SK-N-SH treated with all-trans-retinoic acid at 6 μM for 48 hours (cell line): ENCODE measurements around the gene FECH.

ENCODE experiments used
- ARNTL ChIP-seq: fragments of 450-650 bp; formaldehyde crosslinking; IDR thresholded peaks from 2 replicates; pipeline ENCODE4 v1.5.0; 2020; ENCODE audit warnings: low read depth, mild to moderate bottlenecking, moderate library complexity, borderline replicate concordance
- CREB5 ChIP-seq: fragments of 250-450 bp; sonication (Bioruptor Pico); IDR thresholded peaks from 2 replicates; pipeline ENCODE4 v1.5.1; 2020; ENCODE audit warnings: low read depth, mild to moderate bottlenecking, moderate library complexity
- ESRRG ChIP-seq: fragments of 250-450 bp; sonication (Bioruptor Pico); IDR thresholded peaks from 2 replicates; pipeline ENCODE4 v1.6.1; 2021; ENCODE audit warnings: mild to moderate bottlenecking
- TF ChIP-seq, protein P1 (sequence below): fragments of 250-450 bp; sonication (Bioruptor Pico); IDR thresholded peaks from 2 replicates; pipeline ENCODE4 v1.8.0; 2021; ENCODE audit warnings: low read depth, mild to moderate bottlenecking, moderate library complexity, borderline replicate concordance
- TF ChIP-seq, protein P2 (sequence below): fragments of 250-450 bp; sonication (Bioruptor Pico); IDR thresholded peaks from 2 replicates; pipeline ENCODE4 v1.8.0; 2020; ENCODE audit warnings: mild to moderate bottlenecking, moderate library complexity, borderline replicate concordance

- TF ChIP-seq, protein P1, sequence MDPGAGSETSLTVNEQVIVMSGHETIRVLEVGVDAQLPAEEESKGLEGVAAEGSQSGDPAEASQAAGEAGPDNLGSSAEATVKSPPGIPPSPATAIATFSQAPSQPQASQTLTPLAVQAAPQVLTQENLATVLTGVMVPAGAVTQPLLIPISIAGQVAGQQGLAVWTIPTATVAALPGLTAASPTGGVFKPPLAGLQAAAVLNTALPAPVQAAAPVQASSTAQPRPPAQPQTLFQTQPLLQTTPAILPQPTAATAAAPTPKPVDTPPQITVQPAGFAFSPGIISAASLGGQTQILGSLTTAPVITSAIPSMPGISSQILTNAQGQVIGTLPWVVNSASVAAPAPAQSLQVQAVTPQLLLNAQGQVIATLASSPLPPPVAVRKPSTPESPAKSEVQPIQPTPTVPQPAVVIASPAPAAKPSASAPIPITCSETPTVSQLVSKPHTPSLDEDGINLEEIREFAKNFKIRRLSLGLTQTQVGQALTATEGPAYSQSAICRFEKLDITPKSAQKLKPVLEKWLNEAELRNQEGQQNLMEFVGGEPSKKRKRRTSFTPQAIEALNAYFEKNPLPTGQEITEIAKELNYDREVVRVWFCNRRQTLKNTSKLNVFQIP (CRISPR knock-in tag), result no peak
- TF ChIP-seq CREB5 (CRISPR knock-in tag) (no peak), ARNTL (CRISPR knock-in tag) (no peak), ESRRG (no peak)
- TF ChIP-seq, protein P2, sequence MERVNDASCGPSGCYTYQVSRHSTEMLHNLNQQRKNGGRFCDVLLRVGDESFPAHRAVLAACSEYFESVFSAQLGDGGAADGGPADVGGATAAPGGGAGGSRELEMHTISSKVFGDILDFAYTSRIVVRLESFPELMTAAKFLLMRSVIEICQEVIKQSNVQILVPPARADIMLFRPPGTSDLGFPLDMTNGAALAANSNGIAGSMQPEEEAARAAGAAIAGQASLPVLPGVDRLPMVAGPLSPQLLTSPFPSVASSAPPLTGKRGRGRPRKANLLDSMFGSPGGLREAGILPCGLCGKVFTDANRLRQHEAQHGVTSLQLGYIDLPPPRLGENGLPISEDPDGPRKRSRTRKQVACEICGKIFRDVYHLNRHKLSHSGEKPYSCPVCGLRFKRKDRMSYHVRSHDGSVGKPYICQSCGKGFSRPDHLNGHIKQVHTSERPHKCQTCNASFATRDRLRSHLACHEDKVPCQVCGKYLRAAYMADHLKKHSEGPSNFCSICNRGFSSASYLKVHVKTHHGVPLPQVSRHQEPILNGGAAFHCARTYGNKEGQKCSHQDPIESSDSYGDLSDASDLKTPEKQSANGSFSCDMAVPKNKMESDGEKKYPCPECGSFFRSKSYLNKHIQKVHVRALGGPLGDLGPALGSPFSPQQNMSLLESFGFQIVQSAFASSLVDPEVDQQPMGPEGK (CRISPR knock-in tag), result no peak
Observed at GRCh38 chr18:57502624-57503023, 83.9 kb downstream of the FECH start.
